Raji (cell line): ENCODE results near the gene KRT80.

Experiments used
- POLR2A ChIP-seq: IDR thresholded peaks from 2 replicates; pipeline ENCODE4 v1.6.1; 2011; ENCODE audit warnings: low read depth, low read length, control low read depth; ENCODE audit not compliant: insufficient read depth

Gene KRT80

GRCh38 chr12:52148464-52149181 lies 43.2 kb downstream of the KRT80 start:
- TF ChIP-seq POLR2A: no peak

GRCh38 chr12:52147964-52148463 lies 43.8 kb downstream of the KRT80 start:
- TF ChIP-seq POLR2A: no peak

- no peak for TF ChIP-seq POLR2A
These were observed 44.3 kb downstream of the KRT80 start for GRCh38 chr12:52147367-52147963.

GRCh38 chr12:52146822-52147366 lies 44.9 kb downstream of the KRT80 start:
- TF ChIP-seq POLR2A: no peak

GRCh38 chr12:52146089-52146821 lies 45.6 kb downstream of the KRT80 start:
- TF ChIP-seq POLR2A: no peak

GRCh38 chr12:52145228-52146088 lies 46.4 kb downstream of the KRT80 start:
- TF ChIP-seq POLR2A: no peak

GRCh38 chr12:52144512-52145227 lies 47.1 kb downstream of the KRT80 start:
- TF ChIP-seq POLR2A: no peak

- no peak for TF ChIP-seq POLR2A
These were observed 49.4 kb downstream of the KRT80 start for GRCh38 chr12:52142431-52142830.

GRCh38 chr12:52141875-52142274 lies 49.9 kb downstream of the KRT80 start:
- no peak for TF ChIP-seq POLR2A

- TF ChIP-seq POLR2A: no peak
These were observed 50.5 kb downstream of the KRT80 start for GRCh38 chr12:52141306-52141705.

- TF ChIP-seq POLR2A: no peak
These were observed 52.2 kb downstream of the KRT80 start for GRCh38 chr12:52139579-52140062.

GRCh38 chr12:52139147-52139546 lies 52.7 kb downstream of the KRT80 start:
- no peak for TF ChIP-seq POLR2A

GRCh38 chr12:52137746-52138145 lies 54.1 kb downstream of the KRT80 start:
- TF ChIP-seq POLR2A: no peak

- no peak for TF ChIP-seq POLR2A
These were observed 59.1 kb downstream of the KRT80 start for GRCh38 chr12:52132754-52133161.
